ENCODE results near the gene OR4L1. TPM values are rescaled to one million over a fixed set of nuclear protein-coding genes. Genes with fewer than 3 reads are reported as not detected.

OR4L1 gene
- total RNA-seq, 1 experiment from 2014 or later, result not detected

DNA sequence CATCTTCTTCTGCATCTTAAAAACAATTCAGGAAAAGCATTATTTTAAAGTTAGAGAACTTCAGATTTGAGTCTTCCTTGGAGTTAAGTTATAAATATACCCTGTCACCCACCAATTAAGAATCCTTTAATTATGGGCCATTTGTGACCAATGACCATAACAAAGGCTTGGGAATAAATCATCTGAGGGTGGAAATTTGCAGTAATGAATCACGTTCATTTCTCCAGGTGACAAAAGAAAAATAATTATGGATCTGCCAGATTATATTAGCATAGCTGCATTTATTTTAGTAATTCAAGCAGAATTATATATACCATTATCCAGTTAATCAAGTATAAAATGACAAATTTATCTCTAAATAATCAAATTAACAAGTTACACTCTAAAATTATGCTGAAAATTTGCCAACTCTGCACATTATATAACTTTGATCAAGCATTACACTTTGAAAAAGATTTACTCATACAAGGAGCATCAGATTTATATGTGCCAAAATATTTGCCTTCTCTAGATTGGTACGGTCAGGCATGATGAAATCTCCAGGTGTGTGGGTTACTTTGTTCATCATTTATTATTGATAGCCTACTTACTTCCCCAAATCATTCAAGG, 40.5 kb upstream of the OR4L1 start, which contains the start of gene OR4K14:
TSS of gene OR4K14 (minus strand) at position 51 of the 609 bp plus-strand sequence. CDS start 4,114 bp downstream, outside the sequence.
- H4K20me1 ChIP-seq (ENCODE audit: control insufficient read depth, insufficient read depth, insufficient read length), result no peaks in the 10 kb centered on the region
- H3K56ac ChIP-seq (ENCODE audit: insufficient read length, low read depth, low read length), result no peak within 1 kb of the TSS
- no peak within 1 kb of the TSS for H2BK20ac ChIP-seq (ENCODE audit: low read depth, low read length, poor library complexity, severe bottlenecking)
- H2BK5ac ChIP-seq (ENCODE audit: insufficient read length, low read length), result no peak within 1 kb of the TSS
- no peak within 1 kb of the TSS for H2AK5ac ChIP-seq (ENCODE audit: insufficient read length, low read length)
- H3T11ph ChIP-seq (ENCODE audit: low read length), result no peak within 1 kb of the TSS
- Mint-ChIP-seq H3K9me3 (peaks cover 81 to 88% of the 10 kb centered on the region in 2 experiments), H3K4me1 (no peaks in the 10 kb centered on the region), H3K27me3 (ENCODE audit: low read depth) (no peaks in the 10 kb centered on the region), H3K36me3 (ENCODE audit: insufficient read depth in 1 of 3, low read depth in 3 of 3) (peaks cover 0 to 15% (median 3%) of the 10 kb centered on the region in 3 experiments; a peak in 5 of 7 replicates), H3K4me3 (no peak within 1 kb of the TSS), H3K27ac (no peak within 1 kb of the TSS)
- no peaks in the 10 kb centered on the region for H3K23me2 ChIP-seq (ENCODE audit: insufficient read length, low read depth, low read length, poor library complexity, severe bottlenecking)
- H4K8ac ChIP-seq (replicated peaks; ENCODE audit: insufficient read length, low read depth, low read length), result no peak within 1 kb of the TSS
- no peak within 1 kb of the TSS for H2BK15ac ChIP-seq (ENCODE audit: low read depth, low read length)
- H4K5ac ChIP-seq (ENCODE audit: insufficient read length, low read depth, low read length), result no peak within 1 kb of the TSS
- H2BK120ac ChIP-seq (ENCODE audit: low read depth, low read length, poor library complexity, severe bottlenecking), result no peak within 1 kb of the TSS
- H3K18ac ChIP-seq (ENCODE audit: insufficient read length, low read depth, low read length), result no peak within 1 kb of the TSS
- H3K79me1 ChIP-seq (ENCODE audit: insufficient read depth, low read depth, low read length, poor library complexity, severe bottlenecking), result no peaks in the 10 kb centered on the region
- H3K14ac ChIP-seq (ENCODE audit: insufficient read depth, low read length), result no peak within 1 kb of the TSS
- H3K27ac ChIP-seq (ENCODE audit: insufficient read length, low read depth, low read length), result no peak within 1 kb of the TSS
- H2AFZ ChIP-seq (ENCODE audit: low read length), result no peak within 1 kb of the TSS
- no peak within 1 kb of the TSS for H4K91ac ChIP-seq (ENCODE audit: insufficient read length, low read depth, low read length)
- no peak within 1 kb of the TSS for H3K4me2 ChIP-seq (ENCODE audit: insufficient read depth, insufficient read length, low read length)
- H3K23ac ChIP-seq (ENCODE audit: insufficient read length, low read depth, low read length), result no peak within 1 kb of the TSS
- no peaks in the 10 kb centered on the region for H3K4me1 ChIP-seq (ENCODE audit: insufficient read depth, low read length)
- H3K27me3 ChIP-seq (ENCODE audit: insufficient read depth, low read length), result no peaks in the 10 kb centered on the region
- no peak within 1 kb of the TSS for H3K4ac ChIP-seq (ENCODE audit: low read depth, low read length)
- no peak within 1 kb of the TSS for H3K9ac ChIP-seq (ENCODE audit: extremely low read depth, insufficient read length, low read length)
- H2BK12ac ChIP-seq (ENCODE audit: insufficient read length, low read depth, low read length), result no peak within 1 kb of the TSS
- peaks cover 58% of the 10 kb centered on the region for H3K9me3 ChIP-seq (ENCODE audit: control insufficient read depth, low read depth, low read length)
- no peak for DNase-seq
- WGBS (ENCODE audit: extremely low coverage, insufficient read length, low lambda C conversion rate), result no CpG with 5 or more reads among the region's 2 CpGs
- no peaks in the 10 kb centered on the region for H3K79me2 ChIP-seq (ENCODE audit: insufficient read depth, low read length)
- TF ChIP-seq, protein P1, sequence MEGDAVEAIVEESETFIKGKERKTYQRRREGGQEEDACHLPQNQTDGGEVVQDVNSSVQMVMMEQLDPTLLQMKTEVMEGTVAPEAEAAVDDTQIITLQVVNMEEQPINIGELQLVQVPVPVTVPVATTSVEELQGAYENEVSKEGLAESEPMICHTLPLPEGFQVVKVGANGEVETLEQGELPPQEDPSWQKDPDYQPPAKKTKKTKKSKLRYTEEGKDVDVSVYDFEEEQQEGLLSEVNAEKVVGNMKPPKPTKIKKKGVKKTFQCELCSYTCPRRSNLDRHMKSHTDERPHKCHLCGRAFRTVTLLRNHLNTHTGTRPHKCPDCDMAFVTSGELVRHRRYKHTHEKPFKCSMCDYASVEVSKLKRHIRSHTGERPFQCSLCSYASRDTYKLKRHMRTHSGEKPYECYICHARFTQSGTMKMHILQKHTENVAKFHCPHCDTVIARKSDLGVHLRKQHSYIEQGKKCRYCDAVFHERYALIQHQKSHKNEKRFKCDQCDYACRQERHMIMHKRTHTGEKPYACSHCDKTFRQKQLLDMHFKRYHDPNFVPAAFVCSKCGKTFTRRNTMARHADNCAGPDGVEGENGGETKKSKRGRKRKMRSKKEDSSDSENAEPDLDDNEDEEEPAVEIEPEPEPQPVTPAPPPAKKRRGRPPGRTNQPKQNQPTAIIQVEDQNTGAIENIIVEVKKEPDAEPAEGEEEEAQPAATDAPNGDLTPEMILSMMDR (conservative IDR thresholded peaks at IDR 0.05), result no peak

Data from H9 (cell line).